ENCODE results near the gene PPCDC.

GRCh38 chr15:75023872-75024636 is 664 bp downstream of the PPCDC start:
- TF ChIP-seq POLR2AphosphoS5 (IDR thresholded peaks at IDR 0.05) (no peak), POLR2A (IDR thresholded peaks at IDR 0.05; ENCODE audit: low read depth) (no peak), EP300 (IDR thresholded peaks at IDR 0.05) (no peak)
- TF ChIP-seq, protein P1, sequence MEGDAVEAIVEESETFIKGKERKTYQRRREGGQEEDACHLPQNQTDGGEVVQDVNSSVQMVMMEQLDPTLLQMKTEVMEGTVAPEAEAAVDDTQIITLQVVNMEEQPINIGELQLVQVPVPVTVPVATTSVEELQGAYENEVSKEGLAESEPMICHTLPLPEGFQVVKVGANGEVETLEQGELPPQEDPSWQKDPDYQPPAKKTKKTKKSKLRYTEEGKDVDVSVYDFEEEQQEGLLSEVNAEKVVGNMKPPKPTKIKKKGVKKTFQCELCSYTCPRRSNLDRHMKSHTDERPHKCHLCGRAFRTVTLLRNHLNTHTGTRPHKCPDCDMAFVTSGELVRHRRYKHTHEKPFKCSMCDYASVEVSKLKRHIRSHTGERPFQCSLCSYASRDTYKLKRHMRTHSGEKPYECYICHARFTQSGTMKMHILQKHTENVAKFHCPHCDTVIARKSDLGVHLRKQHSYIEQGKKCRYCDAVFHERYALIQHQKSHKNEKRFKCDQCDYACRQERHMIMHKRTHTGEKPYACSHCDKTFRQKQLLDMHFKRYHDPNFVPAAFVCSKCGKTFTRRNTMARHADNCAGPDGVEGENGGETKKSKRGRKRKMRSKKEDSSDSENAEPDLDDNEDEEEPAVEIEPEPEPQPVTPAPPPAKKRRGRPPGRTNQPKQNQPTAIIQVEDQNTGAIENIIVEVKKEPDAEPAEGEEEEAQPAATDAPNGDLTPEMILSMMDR (IDR thresholded peaks at IDR 0.05), result no peak

Data from esophagus muscularis mucosa (tissue), 4 donors.